Measurements from ENCODE around the gene GTF2H1. TPM values are rescaled to one million over a fixed set of nuclear protein-coding genes. Genes with fewer than 3 reads are reported as not detected.

Gene GTF2H1
- total RNA-seq, 1 experiment from 2014 or later: 39.4 TPM

DNA sequence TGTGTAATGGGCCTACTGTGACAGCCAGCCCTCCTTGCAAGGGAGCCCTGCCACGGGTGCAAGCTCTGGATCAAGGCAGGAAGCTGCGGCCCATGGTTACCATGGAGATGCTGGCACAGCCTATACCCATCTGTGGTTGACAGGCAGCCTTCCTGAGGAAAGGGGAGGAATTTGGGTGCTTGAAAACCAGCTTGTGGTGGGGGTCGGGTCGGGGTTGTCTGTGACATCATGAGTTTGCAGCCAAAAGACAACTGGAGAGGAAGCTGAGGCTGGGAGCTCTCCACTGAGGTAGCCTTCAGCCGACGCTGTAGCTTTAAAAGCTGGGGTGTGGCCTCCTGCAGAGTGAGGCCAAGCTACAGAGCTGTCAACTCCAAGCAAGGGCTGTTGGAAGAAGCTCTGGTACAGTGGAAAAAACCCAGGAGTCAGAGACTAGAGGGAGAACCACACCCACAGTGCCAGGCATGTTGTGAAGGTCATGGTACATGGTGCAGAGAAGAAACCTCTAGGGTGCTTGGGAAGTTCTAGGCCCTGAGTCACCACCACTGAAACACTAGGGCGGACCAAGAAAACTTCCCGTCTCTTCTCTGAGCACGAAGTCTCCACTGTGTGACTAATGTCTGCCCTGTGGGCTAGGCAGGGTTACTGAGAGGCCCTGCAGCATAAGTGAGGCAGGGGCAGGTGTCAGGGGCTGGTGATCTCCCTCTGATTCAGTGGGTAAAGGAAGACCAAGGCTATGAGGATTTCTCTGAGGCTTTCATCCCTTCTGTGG is 61.2 kb downstream of the GTF2H1 start:
- H2BK5ac ChIP-seq (ENCODE audit: insufficient read length, low read length): no peak overlapping the region
- no peak overlapping the region for H2AFZ ChIP-seq (ENCODE audit: low read length)
- no peak overlapping the region for H3K4ac ChIP-seq (ENCODE audit: low read depth, low read length)
- H2BK120ac ChIP-seq (ENCODE audit: low read depth, low read length, poor library complexity, severe bottlenecking): no peak overlapping the region
- H4K91ac ChIP-seq (ENCODE audit: insufficient read length, low read depth, low read length): no peak overlapping the region
- H3K4me1 ChIP-seq (ENCODE audit: insufficient read depth, low read length): no peaks in the 10 kb centered on the region
- H3T11ph ChIP-seq (ENCODE audit: low read length): no peak overlapping the region
- Mint-ChIP-seq H3K27ac (no peak overlapping the region), H3K4me1 (peaks cover 4 to 9% of the 10 kb centered on the region in 2 experiments; a peak in 2 of 4 replicates), H3K36me3 (ENCODE audit: insufficient read depth in 1 of 3, low read depth in 3 of 3) (no peaks in the 10 kb centered on the region), H3K27me3 (ENCODE audit: low read depth) (no peaks in the 10 kb centered on the region; the same call in 1 of the 2 replicates), H3K4me3 (no peak overlapping the region), H3K9me3 (no peaks in the 10 kb centered on the region)
- H3K27me3 ChIP-seq (ENCODE audit: insufficient read depth, low read length): no peaks in the 10 kb centered on the region
- no peaks in the 10 kb centered on the region for H3K9me3 ChIP-seq (ENCODE audit: control insufficient read depth, low read depth, low read length)
- H3K23me2 ChIP-seq (ENCODE audit: insufficient read length, low read depth, low read length, poor library complexity, severe bottlenecking): no peaks in the 10 kb centered on the region
- H4K20me1 ChIP-seq (ENCODE audit: control insufficient read depth, insufficient read depth, insufficient read length): no peaks in the 10 kb centered on the region
- DNase-seq: peak; percentile 46
- H4K8ac ChIP-seq (replicated peaks; ENCODE audit: insufficient read length, low read depth, low read length): no peak overlapping the region
- no peak overlapping the region for H3K27ac ChIP-seq (ENCODE audit: insufficient read length, low read depth, low read length)
- no peak overlapping the region for H3K4me2 ChIP-seq (ENCODE audit: insufficient read depth, insufficient read length, low read length)
- H2BK12ac ChIP-seq (ENCODE audit: insufficient read length, low read depth, low read length): no peak overlapping the region
- no peak overlapping the region for H2BK15ac ChIP-seq (ENCODE audit: low read depth, low read length)
- H3K56ac ChIP-seq (ENCODE audit: insufficient read length, low read depth, low read length): no peak overlapping the region
- H3K79me2 ChIP-seq (ENCODE audit: insufficient read depth, low read length): no peaks in the 10 kb centered on the region
- no peaks in the 10 kb centered on the region for H3K79me1 ChIP-seq (ENCODE audit: insufficient read depth, low read depth, low read length, poor library complexity, severe bottlenecking)
- H2AK5ac ChIP-seq (ENCODE audit: insufficient read length, low read length): no peak overlapping the region
- H3K18ac ChIP-seq (ENCODE audit: insufficient read length, low read depth, low read length): no peak overlapping the region
- WGBS (ENCODE audit: extremely low coverage, insufficient read length, low lambda C conversion rate): no CpG with 5 or more reads among the region's 9 CpGs
- H3K9ac ChIP-seq (ENCODE audit: extremely low read depth, insufficient read length, low read length): no peak overlapping the region
- no peak overlapping the region for H3K14ac ChIP-seq (ENCODE audit: insufficient read depth, low read length)
- H4K5ac ChIP-seq (ENCODE audit: insufficient read length, low read depth, low read length): no peak overlapping the region
- TF ChIP-seq, protein P1, sequence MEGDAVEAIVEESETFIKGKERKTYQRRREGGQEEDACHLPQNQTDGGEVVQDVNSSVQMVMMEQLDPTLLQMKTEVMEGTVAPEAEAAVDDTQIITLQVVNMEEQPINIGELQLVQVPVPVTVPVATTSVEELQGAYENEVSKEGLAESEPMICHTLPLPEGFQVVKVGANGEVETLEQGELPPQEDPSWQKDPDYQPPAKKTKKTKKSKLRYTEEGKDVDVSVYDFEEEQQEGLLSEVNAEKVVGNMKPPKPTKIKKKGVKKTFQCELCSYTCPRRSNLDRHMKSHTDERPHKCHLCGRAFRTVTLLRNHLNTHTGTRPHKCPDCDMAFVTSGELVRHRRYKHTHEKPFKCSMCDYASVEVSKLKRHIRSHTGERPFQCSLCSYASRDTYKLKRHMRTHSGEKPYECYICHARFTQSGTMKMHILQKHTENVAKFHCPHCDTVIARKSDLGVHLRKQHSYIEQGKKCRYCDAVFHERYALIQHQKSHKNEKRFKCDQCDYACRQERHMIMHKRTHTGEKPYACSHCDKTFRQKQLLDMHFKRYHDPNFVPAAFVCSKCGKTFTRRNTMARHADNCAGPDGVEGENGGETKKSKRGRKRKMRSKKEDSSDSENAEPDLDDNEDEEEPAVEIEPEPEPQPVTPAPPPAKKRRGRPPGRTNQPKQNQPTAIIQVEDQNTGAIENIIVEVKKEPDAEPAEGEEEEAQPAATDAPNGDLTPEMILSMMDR (conservative IDR thresholded peaks at IDR 0.05): no peak
- no peak overlapping the region for H2BK20ac ChIP-seq (ENCODE audit: low read depth, low read length, poor library complexity, severe bottlenecking)
- H3K23ac ChIP-seq (ENCODE audit: insufficient read length, low read depth, low read length): no peak overlapping the region

All from H9 (cell line).